NCI-H2171 (cell line): ENCODE measurements around the gene SH3RF3.
A peak's percentile ranks its signal among the peaks of the same experiment; 100 is the strongest.
"Not testable (repeated sequence)": the region's sequence is repeated elsewhere in the genome, so short reads cannot be mapped to it uniquely, and the experiment has no call there.

Experiments used
- DNase-seq: peaks from one replicate; lab custom pipeline; 2025; lab: John Stamatoyannopoulos, UW

The SH3RF3 gene

GRCh38 chr2:109118321-109118720 lies 10.7 kb upstream of the SH3RF3 start:
- DNase-seq = no peak

- DNase-seq = no peak
Measured at GRCh38 chr2:109120166-109120565, 8.8 kb upstream of the SH3RF3 start.

- DNase-seq = not testable (repeated sequence)
Measured at GRCh38 chr2:109120686-109121085, 8.3 kb upstream of the SH3RF3 start.

- DNase-seq = no peak
Measured at GRCh38 chr2:109123586-109124201, 5.3 kb upstream of the SH3RF3 start.

- DNase-seq = no peak
Measured at GRCh38 chr2:109124982-109125592, 3.9 kb upstream of the SH3RF3 start.

GRCh38 chr2:109125593-109126500 lies 3.2 kb upstream of the SH3RF3 start:
- DNase-seq = no peak

GRCh38 chr2:109126501-109126860 lies 2.5 kb upstream of the SH3RF3 start:
- DNase-seq = no peak

- DNase-seq = no peak
Measured at GRCh38 chr2:109127556-109127955, 1.4 kb upstream of the SH3RF3 start.

- DNase-seq = peak; percentile 96
Measured at GRCh38 chr2:109128048-109128615, 873 bp upstream of the SH3RF3 start.

GRCh38 chr2:109129356-109129920 lies 433 bp downstream of the SH3RF3 start:
- DNase-seq = peak; percentile 47

- DNase-seq = no peak
Measured at GRCh38 chr2:109129921-109130722, 1.1 kb downstream of the SH3RF3 start.

- no peak for DNase-seq
Measured at GRCh38 chr2:109130723-109130995, 1.7 kb downstream of the SH3RF3 start.

GRCh38 chr2:109131777-109132176 lies 2.8 kb downstream of the SH3RF3 start:
- DNase-seq = no peak

GRCh38 chr2:109132626-109133025 lies 3.6 kb downstream of the SH3RF3 start:
- DNase-seq = no peak

- no peak for DNase-seq
Measured at GRCh38 chr2:109133746-109134145, 4.7 kb downstream of the SH3RF3 start.

GRCh38 chr2:109134741-109135358 lies 5.8 kb downstream of the SH3RF3 start:
- DNase-seq = no peak

- DNase-seq = no peak
Measured at GRCh38 chr2:109135359-109136197, 6.6 kb downstream of the SH3RF3 start.

GRCh38 chr2:109136542-109136941 lies 7.5 kb downstream of the SH3RF3 start:
- no peak for DNase-seq

GRCh38 chr2:109137616-109138015 lies 8.6 kb downstream of the SH3RF3 start:
- DNase-seq = no peak

GRCh38 chr2:109138449-109138848 lies 9.4 kb downstream of the SH3RF3 start:
- no peak for DNase-seq
